ENCODE measurements around the gene PLEK. TPM values are rescaled to one million over a fixed set of nuclear protein-coding genes. Genes with fewer than 3 reads are reported as not detected.

PLEK gene
- total and polyA plus RNA-seq, 2 of the 13 experiments (the other 11 are each of a cell fraction or from before 2014, with no cell fraction given) = not detected

- CTCF ChIA-PET (ENCODE audit: low intra/inter-chr PET ratio, low total read pairs) = no interaction called here
Measured at GRCh38 chr2:68371138-68371537, 6.1 kb downstream of the PLEK start.

More at GRCh38 chr2:68371138-68371537, 6.1 kb downstream of the PLEK start:
- no peak for DNase-seq (ENCODE audit: low spot score)
- Histone ChIP-seq H3K79me2 (ENCODE audit: insufficient read depth, low read length) (no peaks in the 10 kb centered on the region), H3K4me1 (ENCODE audit: insufficient read depth, low read length) (no peaks in the 10 kb centered on the region), H3K27ac (ENCODE audit: extremely low read length, insufficient read depth, low read length) (no peak overlapping the region), H2AFZ (ENCODE audit: low read length) (no peak overlapping the region), H3K4me3 (replicated peaks in 1 of 3; ENCODE audit: insufficient read depth in 1 of 3, low read depth in 2 of 3, low read length in 3 of 3) (no peak overlapping the region), H4K20me1 (ENCODE audit: insufficient read depth, low read length) (no peaks in the 10 kb centered on the region), H3K36me3 (replicated peaks in 1 of 2; ENCODE audit: control insufficient read depth in 1 of 2, insufficient read depth in 2 of 2, low read length in 2 of 2) (no peaks in the 10 kb centered on the region), H3K9ac (ENCODE audit: insufficient read depth, low read depth, low read length) (no peak overlapping the region), H3K9me3 (ENCODE audit: low read length) (no peaks in the 10 kb centered on the region), H3K27me3 (ENCODE audit: control insufficient read depth in 1 of 2, insufficient read depth in 2 of 2, low read length in 2 of 2) (peaks cover 0 to 3% of the 10 kb centered on the region in 2 experiments; a peak in 1 of 5 replicates), H3K4me2 (ENCODE audit: low read depth, low read length) (no peak overlapping the region)
- BruUV-seq (replicated peaks) = no TSS peak
- WGBS (ENCODE audit: low lambda C conversion rate) = 0% methylated on average over 1 of the region's 1 CpG
- intact Hi-C loops (cut with micrococcal nuclease; ENCODE audit: unreplicated experiment) = no loop called here
- POLR2A ChIA-PET = no interaction called here
- TF ChIP-seq HMGXB4 (CRISPR knock-in tag; IDR thresholded peaks at IDR 0.05; ENCODE audit: borderline replicate concordance in 1 of 2, low read depth in 1 of 2) (no peak), ZNF260 (CRISPR knock-in tag; IDR thresholded peaks at IDR 0.05; ENCODE audit: borderline replicate concordance, low read depth) (no peak), SP140L (CRISPR knock-in tag; IDR thresholded peaks at IDR 0.05; ENCODE audit: borderline replicate concordance) (no peak), NFYB (CRISPR knock-in tag; IDR thresholded peaks at IDR 0.05) (no peak), ZNF816 (CRISPR knock-in tag; IDR thresholded peaks at IDR 0.05; ENCODE audit: borderline replicate concordance) (no peak), ZBTB46 (CRISPR knock-in tag; IDR thresholded peaks at IDR 0.05; ENCODE audit: borderline replicate concordance) (no peak), DRAP1 (CRISPR knock-in tag; IDR thresholded peaks at IDR 0.05) (no peak), PAF1 (CRISPR knock-in tag; IDR thresholded peaks at IDR 0.05) (no peak), ZUFSP (CRISPR knock-in tag; IDR thresholded peaks at IDR 0.05; ENCODE audit: borderline replicate concordance) (no peak), TOPORS (CRISPR knock-in tag; IDR thresholded peaks at IDR 0.05) (no peak), ZNF788 (CRISPR knock-in tag; IDR thresholded peaks at IDR 0.05; ENCODE audit: borderline replicate concordance) (no peak), ZNF597 (CRISPR knock-in tag; IDR thresholded peaks at IDR 0.05) (no peak), NFIB (CRISPR knock-in tag; IDR thresholded peaks at IDR 0.05; ENCODE audit: borderline replicate concordance) (no peak), ZNF589 (CRISPR knock-in tag; conservative IDR thresholded peaks at IDR 0.05) (no peak)
- in situ Hi-C loops (cut with HindIII; ENCODE audit: extremely low pct_ligation_motif_present, low pct_unique_long_range_greater_than_20kb) = no loop called here
- ATAC-seq = no peak
- no peak for FAIRE-seq

All from HepG2 (cell line).